SU-DHL-6 (cell line): ENCODE data around the gene SAG.

ENCODE experiments used
- H2AFZ ChIP-seq: fragments of 200-600 bp; sonication (generic); 2 replicates; pipeline ENCODE4 v1.6.1; 2014; ENCODE audit warnings: low read depth, mild to moderate bottlenecking, moderate library complexity, mixed read lengths, antibody characterized with exemption, low read length; ENCODE audit not compliant: severe bottlenecking
- H3F3A ChIP-seq: fragments of 200-600 bp; shearing (Covaris generic); 2 replicates; pipeline ENCODE4 v1.6.0; 2016; ENCODE audit warnings: antibody characterized with exemption, mild to moderate bottlenecking; ENCODE audit not compliant: insufficient read depth
- H3K27ac ChIP-seq: fragments of 200-600 bp; sonication (generic); 2 replicates; pipeline ENCODE4 v1.5.1; 2016; ENCODE audit warnings: low read depth, mild to moderate bottlenecking, low read length, moderate library complexity, mixed read lengths
- H3K27me3 ChIP-seq: fragments of 200-600 bp; sonication (generic), shearing (Covaris generic); 2 replicates; pipeline ENCODE4 v1.6.0; 2014; ENCODE audit warnings: mild to moderate bottlenecking, low read length
- H3K36me3 ChIP-seq: fragments of 200-600 bp; sonication (generic); 2 replicates; pipeline ENCODE4 v1.6.1; 2014; ENCODE audit warnings: mild to moderate bottlenecking, low read length, mixed read lengths
- H3K4me2 ChIP-seq: fragments of 300-600, 200-600 bp; shearing (Covaris generic), sonication (generic); 2 replicates; pipeline ENCODE4 v1.6.0; 2014; ENCODE audit warnings: low read length, low read depth, mild to moderate bottlenecking; ENCODE audit not compliant: poor library complexity, severe bottlenecking
- H3K4me3 ChIP-seq: fragments of 200-600 bp; sonication (generic); 2 replicates; pipeline ENCODE4 v1.5.1; 2014; ENCODE audit warnings: antibody characterized with exemption, low read length, mild to moderate bottlenecking, mixed read lengths; ENCODE audit not compliant: insufficient read depth, poor library complexity, severe bottlenecking
- H3K79me2 ChIP-seq: fragments of 200-600 bp; sonication (generic); 2 replicates; pipeline ENCODE4 v1.6.1; 2014; ENCODE audit warnings: mild to moderate bottlenecking, low read length, moderate library complexity; ENCODE audit not compliant: insufficient read depth
- H3K9ac ChIP-seq: fragments of 200-600 bp; sonication (generic); 2 replicates; pipeline ENCODE4 v1.7.0; 2014; ENCODE audit warnings: mild to moderate bottlenecking, low read length
- H3K9me2 ChIP-seq: fragments of 200-600 bp; sonication (generic); replicated peaks from 2 replicates; pipeline ENCODE4 v1.6.1; 2014; ENCODE audit warnings: low read length; ENCODE audit not compliant: insufficient read depth
- H3K9me3 ChIP-seq: fragments of 200-600 bp; sonication (generic); 2 replicates; pipeline ENCODE4 v1.6.1; 2014; ENCODE audit warnings: low read length, mixed read lengths; ENCODE audit not compliant: insufficient read depth
- H4K20me1 ChIP-seq: fragments of 200-600 bp; sonication (generic); 2 replicates; pipeline ENCODE4 v1.6.1; 2014; ENCODE audit warnings: low read depth, mild to moderate bottlenecking, antibody characterized with exemption, low read length, moderate library complexity, mixed read lengths
- CTCF ChIP-seq: fragments of 200-600 bp; sonication (generic); IDR thresholded peaks from one replicate; pipeline ENCODE4 v1.5.1; 2017; ENCODE audit warnings: antibody characterized with exemption, mild to moderate bottlenecking, low read length, moderate library complexity; ENCODE audit not compliant: insufficient read depth, poor library complexity, severe bottlenecking
- EZH2phosphoT487 ChIP-seq: fragments of 200-600 bp; sonication (generic), shearing (Covaris generic); conservative IDR thresholded peaks from 2 replicates; pipeline ENCODE4 v1.6.1; 2018; ENCODE audit warnings: mild to moderate bottlenecking, antibody characterized with exemption, low read length, moderate library complexity, mixed read lengths

The SAG gene

DNA sequence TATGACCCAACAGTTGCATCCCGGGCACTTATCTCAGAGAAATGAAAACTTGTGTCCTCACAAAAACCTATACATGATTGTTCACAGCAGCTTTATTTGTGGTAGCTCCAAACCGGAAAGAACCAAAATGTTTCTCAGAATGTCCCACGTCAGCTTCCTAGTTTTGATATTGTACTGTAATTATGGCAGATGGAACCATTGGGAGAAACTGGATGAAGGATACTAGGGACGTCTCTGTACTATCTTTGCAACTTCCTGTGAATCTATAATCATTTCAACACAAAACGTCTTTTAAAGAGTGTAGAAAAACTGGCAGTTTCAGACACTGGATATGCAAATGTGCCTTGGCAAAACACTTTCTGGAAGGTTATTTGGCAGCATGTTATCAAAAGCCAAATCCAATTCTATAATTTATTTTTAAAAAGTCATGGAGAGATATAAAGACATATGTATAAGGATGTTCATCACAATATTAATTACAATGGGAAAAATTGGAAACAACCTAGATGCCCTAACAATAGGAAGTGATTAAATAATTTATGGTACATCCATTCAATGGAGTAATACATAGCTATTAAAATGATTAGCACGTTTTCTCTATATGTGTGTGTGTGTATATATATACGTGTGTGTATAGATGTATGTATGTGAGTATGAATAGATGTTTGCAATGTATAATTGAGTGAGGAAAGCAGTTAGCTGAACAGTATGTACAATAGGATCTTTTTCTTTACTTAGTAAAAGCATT is 9.8 kb downstream of the SAG start:
- H3K27ac ChIP-seq: no peak overlapping the region
- no peaks in the 10 kb centered on the region for H3F3A ChIP-seq
- H3K4me3 ChIP-seq: no peak overlapping the region
- no peaks in the 10 kb centered on the region for H3K27me3 ChIP-seq
- TF ChIP-seq EZH2phosphoT487: no peak
- no peak for TF ChIP-seq CTCF
- H3K9me2 ChIP-seq: no peaks in the 10 kb centered on the region
- no peak overlapping the region for H3K9ac ChIP-seq
- H4K20me1 ChIP-seq: no peaks in the 10 kb centered on the region
- H3K36me3 ChIP-seq: no peaks in the 10 kb centered on the region
- H3K4me2 ChIP-seq: no peak overlapping the region
- no peaks in the 10 kb centered on the region for H3K9me3 ChIP-seq
- no peak overlapping the region for H2AFZ ChIP-seq
- no peaks in the 10 kb centered on the region for H3K79me2 ChIP-seq

- no peak overlapping the region for H3K9ac ChIP-seq
- H3K36me3 ChIP-seq: no peaks in the 10 kb centered on the region
- no peaks in the 10 kb centered on the region for H3K79me2 ChIP-seq
- no peaks in the 10 kb centered on the region for H4K20me1 ChIP-seq
- H3K9me2 ChIP-seq: no peaks in the 10 kb centered on the region
- TF ChIP-seq EZH2phosphoT487: no peak
- TF ChIP-seq CTCF: no peak
- H3F3A ChIP-seq: no peaks in the 10 kb centered on the region
- H3K9me3 ChIP-seq: no peaks in the 10 kb centered on the region
- H3K27ac ChIP-seq: no peak overlapping the region
- H3K4me2 ChIP-seq: no peak overlapping the region
- H2AFZ ChIP-seq: no peak overlapping the region
- no peaks in the 10 kb centered on the region for H3K27me3 ChIP-seq
- H3K4me3 ChIP-seq: no peak overlapping the region
Measured at GRCh38 chr2:233319256-233319655, 11.6 kb downstream of the SAG start.

DNA sequence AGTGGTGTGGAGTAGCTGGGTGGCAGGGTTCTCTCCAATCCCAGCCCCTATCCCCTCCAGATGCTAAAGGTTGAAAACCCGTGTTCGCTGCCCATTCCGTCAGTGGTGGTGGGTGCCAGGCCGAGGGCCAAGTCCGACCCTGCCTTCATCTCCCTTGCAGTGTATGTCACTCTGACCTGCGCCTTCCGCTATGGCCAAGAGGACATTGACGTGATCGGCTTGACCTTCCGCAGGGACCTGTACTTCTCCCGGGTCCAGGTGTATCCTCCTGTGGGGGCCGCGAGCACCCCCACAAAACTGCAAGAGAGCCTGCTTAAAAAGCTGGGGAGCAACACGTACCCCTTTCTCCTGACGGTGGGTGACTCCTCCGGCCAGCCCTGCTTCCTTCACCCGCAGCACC is 12.9 kb downstream of the SAG start:
- no peaks in the 10 kb centered on the region for H3K27me3 ChIP-seq
- no peaks in the 10 kb centered on the region for H3F3A ChIP-seq
- H3K9me3 ChIP-seq: no peaks in the 10 kb centered on the region
- no peaks in the 10 kb centered on the region for H3K9me2 ChIP-seq
- no peak overlapping the region for H3K4me3 ChIP-seq
- no peaks in the 10 kb centered on the region for H4K20me1 ChIP-seq
- H3K27ac ChIP-seq: no peak overlapping the region
- H3K9ac ChIP-seq: no peak overlapping the region
- no peaks in the 10 kb centered on the region for H3K36me3 ChIP-seq
- no peak overlapping the region for H3K4me2 ChIP-seq
- H3K79me2 ChIP-seq: no peaks in the 10 kb centered on the region
- TF ChIP-seq CTCF: no peak
- TF ChIP-seq EZH2phosphoT487: no peak
- H2AFZ ChIP-seq: no peak overlapping the region
